Measurements from ENCODE around the gene LARP4.
"Not testable (repeated sequence)": the region's sequence is repeated elsewhere in the genome, so short reads cannot be mapped to it uniquely, and the experiment has no call there.

- not testable (repeated sequence) for TF ChIP-seq EZH2 (IDR thresholded peaks at IDR 0.05; ENCODE audit: low read depth, unreplicated experiment); ZNF331 (CRISPR knock-in tag; IDR thresholded peaks at IDR 0.05; ENCODE audit: low read depth); POLR2AphosphoS5 (IDR thresholded peaks at IDR 0.05; ENCODE audit: low read depth); REST (IDR thresholded peaks at IDR 0.05; ENCODE audit: unreplicated experiment); ETS1 (IDR thresholded peaks at IDR 0.05)
- TF ChIP-seq, protein P1, sequence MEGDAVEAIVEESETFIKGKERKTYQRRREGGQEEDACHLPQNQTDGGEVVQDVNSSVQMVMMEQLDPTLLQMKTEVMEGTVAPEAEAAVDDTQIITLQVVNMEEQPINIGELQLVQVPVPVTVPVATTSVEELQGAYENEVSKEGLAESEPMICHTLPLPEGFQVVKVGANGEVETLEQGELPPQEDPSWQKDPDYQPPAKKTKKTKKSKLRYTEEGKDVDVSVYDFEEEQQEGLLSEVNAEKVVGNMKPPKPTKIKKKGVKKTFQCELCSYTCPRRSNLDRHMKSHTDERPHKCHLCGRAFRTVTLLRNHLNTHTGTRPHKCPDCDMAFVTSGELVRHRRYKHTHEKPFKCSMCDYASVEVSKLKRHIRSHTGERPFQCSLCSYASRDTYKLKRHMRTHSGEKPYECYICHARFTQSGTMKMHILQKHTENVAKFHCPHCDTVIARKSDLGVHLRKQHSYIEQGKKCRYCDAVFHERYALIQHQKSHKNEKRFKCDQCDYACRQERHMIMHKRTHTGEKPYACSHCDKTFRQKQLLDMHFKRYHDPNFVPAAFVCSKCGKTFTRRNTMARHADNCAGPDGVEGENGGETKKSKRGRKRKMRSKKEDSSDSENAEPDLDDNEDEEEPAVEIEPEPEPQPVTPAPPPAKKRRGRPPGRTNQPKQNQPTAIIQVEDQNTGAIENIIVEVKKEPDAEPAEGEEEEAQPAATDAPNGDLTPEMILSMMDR (conservative IDR thresholded peaks at IDR 0.05; ENCODE audit: low read depth in 2 of 2) = not testable (repeated sequence)
- TF ChIP-seq, protein P2, sequence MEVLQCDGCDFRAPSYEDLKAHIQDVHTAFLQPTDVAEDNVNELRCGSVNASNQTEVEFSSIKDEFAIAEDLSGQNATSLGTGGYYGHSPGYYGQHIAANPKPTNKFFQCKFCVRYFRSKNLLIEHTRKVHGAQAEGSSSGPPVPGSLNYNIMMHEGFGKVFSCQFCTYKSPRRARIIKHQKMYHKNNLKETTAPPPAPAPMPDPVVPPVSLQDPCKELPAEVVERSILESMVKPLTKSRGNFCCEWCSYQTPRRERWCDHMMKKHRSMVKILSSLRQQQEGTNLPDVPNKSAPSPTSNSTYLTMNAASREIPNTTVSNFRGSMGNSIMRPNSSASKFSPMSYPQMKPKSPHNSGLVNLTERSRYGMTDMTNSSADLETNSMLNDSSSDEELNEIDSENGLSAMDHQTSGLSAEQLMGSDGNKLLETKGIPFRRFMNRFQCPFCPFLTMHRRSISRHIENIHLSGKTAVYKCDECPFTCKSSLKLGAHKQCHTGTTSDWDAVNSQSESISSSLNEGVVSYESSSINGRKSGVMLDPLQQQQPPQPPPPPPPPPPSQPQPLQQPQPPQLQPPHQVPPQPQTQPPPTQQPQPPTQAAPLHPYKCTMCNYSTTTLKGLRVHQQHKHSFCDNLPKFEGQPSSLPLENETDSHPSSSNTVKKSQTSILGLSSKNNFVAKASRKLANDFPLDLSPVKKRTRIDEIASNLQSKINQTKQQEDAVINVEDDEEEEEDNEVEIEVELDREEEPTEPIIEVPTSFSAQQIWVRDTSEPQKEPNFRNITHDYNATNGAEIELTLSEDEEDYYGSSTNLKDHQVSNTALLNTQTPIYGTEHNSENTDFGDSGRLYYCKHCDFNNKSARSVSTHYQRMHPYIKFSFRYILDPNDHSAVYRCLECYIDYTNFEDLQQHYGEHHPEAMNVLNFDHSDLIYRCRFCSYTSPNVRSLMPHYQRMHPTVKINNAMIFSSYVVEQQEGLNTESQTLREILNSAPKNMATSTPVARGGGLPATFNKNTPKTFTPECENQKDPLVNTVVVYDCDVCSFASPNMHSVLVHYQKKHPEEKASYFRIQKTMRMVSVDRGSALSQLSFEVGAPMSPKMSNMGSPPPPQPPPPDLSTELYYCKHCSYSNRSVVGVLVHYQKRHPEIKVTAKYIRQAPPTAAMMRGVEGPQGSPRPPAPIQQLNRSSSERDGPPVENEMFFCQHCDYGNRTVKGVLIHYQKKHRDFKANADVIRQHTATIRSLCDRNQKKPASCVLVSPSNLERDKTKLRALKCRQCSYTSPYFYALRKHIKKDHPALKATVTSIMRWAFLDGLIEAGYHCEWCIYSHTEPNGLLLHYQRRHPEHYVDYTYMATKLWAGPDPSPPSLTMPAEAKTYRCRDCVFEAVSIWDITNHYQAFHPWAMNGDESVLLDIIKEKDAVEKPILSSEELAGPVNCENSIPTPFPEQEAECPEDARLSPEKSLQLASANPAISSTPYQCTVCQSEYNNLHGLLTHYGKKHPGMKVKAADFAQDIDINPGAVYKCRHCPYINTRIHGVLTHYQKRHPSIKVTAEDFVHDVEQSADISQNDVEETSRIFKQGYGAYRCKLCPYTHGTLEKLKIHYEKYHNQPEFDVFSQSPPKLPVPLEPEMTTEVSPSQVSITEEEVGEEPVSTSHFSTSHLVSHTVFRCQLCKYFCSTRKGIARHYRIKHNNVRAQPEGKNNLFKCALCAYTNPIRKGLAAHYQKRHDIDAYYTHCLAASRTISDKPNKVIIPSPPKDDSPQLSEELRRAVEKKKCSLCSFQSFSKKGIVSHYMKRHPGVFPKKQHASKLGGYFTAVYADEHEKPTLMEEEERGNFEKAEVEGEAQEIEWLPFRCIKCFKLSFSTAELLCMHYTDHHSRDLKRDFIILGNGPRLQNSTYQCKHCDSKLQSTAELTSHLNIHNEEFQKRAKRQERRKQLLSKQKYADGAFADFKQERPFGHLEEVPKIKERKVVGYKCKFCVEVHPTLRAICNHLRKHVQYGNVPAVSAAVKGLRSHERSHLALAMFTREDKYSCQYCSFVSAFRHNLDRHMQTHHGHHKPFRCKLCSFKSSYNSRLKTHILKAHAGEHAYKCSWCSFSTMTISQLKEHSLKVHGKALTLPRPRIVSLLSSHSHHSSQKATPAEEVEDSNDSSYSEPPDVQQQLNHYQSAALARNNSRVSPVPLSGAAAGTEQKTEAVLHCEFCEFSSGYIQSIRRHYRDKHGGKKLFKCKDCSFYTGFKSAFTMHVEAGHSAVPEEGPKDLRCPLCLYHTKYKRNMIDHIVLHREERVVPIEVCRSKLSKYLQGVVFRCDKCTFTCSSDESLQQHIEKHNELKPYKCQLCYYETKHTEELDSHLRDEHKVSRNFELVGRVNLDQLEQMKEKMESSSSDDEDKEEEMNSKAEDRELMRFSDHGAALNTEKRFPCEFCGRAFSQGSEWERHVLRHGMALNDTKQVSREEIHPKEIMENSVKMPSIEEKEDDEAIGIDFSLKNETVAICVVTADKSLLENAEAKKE (CRISPR knock-in tag; IDR thresholded peaks at IDR 0.05) = not testable (repeated sequence)
Observed at GRCh38 chr12:50370672-50371071, 30.0 kb upstream of the LARP4 start.
